H9 (cell line): ENCODE results near the gene SENP2. TPM values are rescaled to one million over a fixed set of nuclear protein-coding genes. Genes with fewer than 3 reads are reported as not detected.

Experiments
- DNase-seq: peaks from one replicate; pipeline ENCODE4 v3.0.0-alpha.2; 2017
- H2AFZ ChIP-seq: one replicate; pipeline ENCODE4 v1.6.1; 2013; ENCODE audit warnings: mild to moderate bottlenecking, low read length, control low read depth, moderate library complexity
- H2AK5ac ChIP-seq: 2 replicates; pipeline ENCODE4 v1.6.1; 2013; ENCODE audit warnings: low read length, control low read depth, mixed read lengths; ENCODE audit not compliant: insufficient read length
- H2BK120ac ChIP-seq: one replicate; pipeline ENCODE4 v1.6.1; 2013; ENCODE audit warnings: low read depth, mild to moderate bottlenecking, low read length, control low read depth, inconsistent platforms; ENCODE audit not compliant: poor library complexity, severe bottlenecking
- H2BK12ac ChIP-seq: 2 replicates; pipeline ENCODE4 v1.6.1; 2013; ENCODE audit warnings: low read length, control low read depth, mixed read lengths, low read depth; ENCODE audit not compliant: insufficient read length
- H2BK15ac ChIP-seq: 2 replicates; pipeline ENCODE4 v1.6.1; 2013; ENCODE audit warnings: low read depth, low read length, control low read depth
- H2BK20ac ChIP-seq: one replicate; pipeline ENCODE4 v1.6.1; 2013; ENCODE audit warnings: low read depth, mild to moderate bottlenecking, low read length, control low read depth, inconsistent platforms; ENCODE audit not compliant: poor library complexity, severe bottlenecking
- H2BK5ac ChIP-seq: 2 replicates; pipeline ENCODE4 v1.6.1; 2013; ENCODE audit warnings: low read length, control low read depth, mixed read lengths; ENCODE audit not compliant: insufficient read length
- H3K14ac ChIP-seq: 2 replicates; pipeline ENCODE4 v1.6.1; 2013; ENCODE audit warnings: low read length, control low read depth; ENCODE audit not compliant: insufficient read depth
- H3K18ac ChIP-seq: 2 replicates; pipeline ENCODE4 v1.6.1; 2013; ENCODE audit warnings: low read depth, mild to moderate bottlenecking, mixed read lengths, low read length, control low read depth; ENCODE audit not compliant: insufficient read length
- H3K23ac ChIP-seq: 2 replicates; pipeline ENCODE4 v1.6.1; 2013; ENCODE audit warnings: low read length, control low read depth, mixed read lengths, low read depth; ENCODE audit not compliant: insufficient read length
- H3K23me2 ChIP-seq: 2 replicates; pipeline ENCODE4 v1.6.1; 2013; ENCODE audit warnings: low read depth, mild to moderate bottlenecking, mixed read lengths, low read length, control low read depth; ENCODE audit not compliant: insufficient read length, poor library complexity, severe bottlenecking
- H3K27ac ChIP-seq: 2 replicates; pipeline ENCODE4 v1.5.1; 2013; ENCODE audit warnings: low read length, control low read depth, mixed read lengths, low read depth; ENCODE audit not compliant: insufficient read length
- H3K27me3 ChIP-seq: 2 replicates; pipeline ENCODE4 v1.6.1; 2013; ENCODE audit warnings: low read length, control low read depth, inconsistent platforms; ENCODE audit not compliant: insufficient read depth
- H3K4ac ChIP-seq: 2 replicates; pipeline ENCODE4 v1.6.1; 2013; ENCODE audit warnings: low read depth, mild to moderate bottlenecking, control low read depth, inconsistent platforms, low read length, moderate library complexity
- H3K4me1 ChIP-seq: 2 replicates; pipeline ENCODE4 v1.6.1; 2013; ENCODE audit warnings: low read length, control low read depth, inconsistent platforms; ENCODE audit not compliant: insufficient read depth
- H3K4me2 ChIP-seq: 2 replicates; pipeline ENCODE4 v1.6.1; 2013; ENCODE audit warnings: low read length, control low read depth, mixed read lengths; ENCODE audit not compliant: insufficient read length, insufficient read depth
- H3K56ac ChIP-seq: 2 replicates; pipeline ENCODE4 v1.6.1; 2013; ENCODE audit warnings: low read depth, mild to moderate bottlenecking, mixed read lengths, low read length, control low read depth; ENCODE audit not compliant: insufficient read length
- H3K79me1 ChIP-seq: 2 replicates; pipeline ENCODE4 v1.6.1; 2013; ENCODE audit warnings: low read depth, mild to moderate bottlenecking, moderate library complexity, low read length, control low read depth, inconsistent platforms; ENCODE audit not compliant: insufficient read depth, poor library complexity, severe bottlenecking
- H3K79me2 ChIP-seq: 2 replicates; pipeline ENCODE4 v1.6.1; 2013; ENCODE audit warnings: low read length, control low read depth, inconsistent platforms; ENCODE audit not compliant: insufficient read depth
- H3K9ac ChIP-seq: 2 replicates; pipeline ENCODE4 v1.6.1; 2013; ENCODE audit warnings: low read length, control low read depth, mixed read lengths; ENCODE audit not compliant: insufficient read length; ENCODE audit errors: extremely low read depth
- H3K9me3 ChIP-seq: one replicate; pipeline ENCODE4 v1.6.1; 2013; ENCODE audit warnings: low read depth, low read length, inconsistent platforms; ENCODE audit not compliant: control insufficient read depth
- H3T11ph ChIP-seq: one replicate; pipeline ENCODE4 v1.6.1; 2013; ENCODE audit warnings: mild to moderate bottlenecking, low read length, control low read depth, inconsistent platforms
- H4K20me1 ChIP-seq: one replicate; pipeline ENCODE4 v1.6.1; 2013; ENCODE audit not compliant: control insufficient read depth, insufficient read length, insufficient read depth
- H4K5ac ChIP-seq: 2 replicates; pipeline ENCODE4 v1.6.1; 2013; ENCODE audit warnings: low read depth, mild to moderate bottlenecking, mixed read lengths, low read length, control low read depth; ENCODE audit not compliant: insufficient read length
- H4K8ac ChIP-seq: replicated peaks from 2 replicates; pipeline ENCODE4 v1.6.1; 2013; ENCODE audit warnings: low read length, control low read depth, mixed read lengths, low read depth; ENCODE audit not compliant: insufficient read length
- H4K91ac ChIP-seq: 2 replicates; pipeline ENCODE4 v1.6.1; 2013; ENCODE audit warnings: low read depth, mild to moderate bottlenecking, moderate library complexity, mixed read lengths, low read length, control low read depth; ENCODE audit not compliant: insufficient read length
- H3K27ac Mint-ChIP-seq, 3 experiments: 2 replicates in 2 of 3; 3 replicates in 1 of 3; pipeline ENCODE4 v1.8.0; 2020 to 2021; ENCODE audit warnings: mixed read lengths in 3 of 3, mild to moderate bottlenecking in 1 of 3, moderate library complexity in 1 of 3
- H3K27me3 Mint-ChIP-seq: 2 replicates; pipeline ENCODE4 v1.8.0; 2021; ENCODE audit warnings: low read depth, mild to moderate bottlenecking, moderate library complexity, mixed read lengths
- H3K36me3 Mint-ChIP-seq, 3 experiments: 2 replicates in 2 of 3; 3 replicates in 1 of 3; pipeline ENCODE4 v1.8.0; 2020 to 2021; ENCODE audit warnings: low read depth in 3 of 3, mixed read lengths in 3 of 3; ENCODE audit not compliant: insufficient read depth in 1 of 3
- H3K4me1 Mint-ChIP-seq, 2 experiments: 2 replicates each; pipeline ENCODE4 v1.8.0; 2020; ENCODE audit warnings: mixed read lengths in 2 of 2
- H3K4me3 Mint-ChIP-seq, 2 experiments: 2 replicates in 1 of 2; 3 replicates in 1 of 2; pipeline ENCODE4 v1.8.0; 2020 to 2021; ENCODE audit warnings: mild to moderate bottlenecking in 2 of 2, mixed read lengths in 2 of 2, moderate library complexity in 1 of 2
- H3K9me3 Mint-ChIP-seq, 2 experiments: 2 replicates in 1 of 2; 3 replicates in 1 of 2; pipeline ENCODE4 v1.8.0; 2020; ENCODE audit warnings: mild to moderate bottlenecking in 2 of 2, mixed read lengths in 2 of 2, moderate library complexity in 1 of 2
- WGBS: extraction: QIAGEN DNeasy Blood & Tissue Kit; methylation state at CpG from one replicate; pipeline ENCODE4 v1.1.7; 2013; ENCODE audit warnings: missing lambda C conversion rate, low lambda C conversion rate, mixed read lengths; ENCODE audit not compliant: insufficient read length; ENCODE audit errors: extremely low coverage; 5-methylcytosine and 5-hydroxymethylcytosine counted together
- total RNA-seq: library from RNA; stranded (reverse); gene quantifications from 2 replicates; pipeline ENCODE4 v1.2.1, GENCODE V29; 2021
- TF ChIP-seq, protein P1 (sequence below): fragments of 200-600 bp; sonication (generic); conservative IDR thresholded peaks from 3 replicates; pipeline ENCODE4 v1.8.0; 2021; ENCODE audit warnings: antibody characterized with exemption, mild to moderate bottlenecking

The SENP2 gene
- total RNA-seq, 1 experiment from 2014 or later, result 90.1 TPM

DNA sequence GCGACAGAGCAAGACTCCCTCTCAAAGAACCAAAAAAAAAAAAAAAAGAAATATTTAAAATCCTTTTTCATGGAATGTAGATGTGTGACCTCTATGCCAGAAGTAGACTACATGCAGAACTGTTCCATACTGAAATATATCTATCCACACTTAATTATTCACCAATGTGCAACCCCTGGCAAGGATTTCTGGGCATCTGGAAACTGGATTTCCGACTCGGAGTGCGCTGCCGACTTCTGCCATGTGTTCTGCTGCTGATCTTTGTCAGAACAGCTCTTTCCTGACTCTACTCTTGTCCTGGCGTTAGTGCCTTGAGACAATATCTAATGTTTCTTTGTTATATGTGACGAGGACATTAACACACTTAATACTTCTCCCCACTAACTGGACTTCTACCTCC is 45.4 kb upstream of the SENP2 start:
- no peak overlapping the region for H3K27ac Mint-ChIP-seq

More for the DNA sequence above, 45.4 kb upstream of the SENP2 start:
- Histone ChIP-seq H3K4ac (no peak overlapping the region), H2BK15ac (no peak overlapping the region), H3T11ph (no peak overlapping the region), H3K4me2 (no peak overlapping the region), H3K23me2 (no peaks in the 10 kb centered on the region), H3K9me3 (no peaks in the 10 kb centered on the region), H4K8ac (no peak overlapping the region), H2BK120ac (no peak overlapping the region), H3K27ac (no peak overlapping the region), H4K91ac (no peak overlapping the region), H4K5ac (no peak overlapping the region), H4K20me1 (no peaks in the 10 kb centered on the region), H3K79me1 (no peaks in the 10 kb centered on the region), H3K79me2 (no peaks in the 10 kb centered on the region), H3K4me1 (no peaks in the 10 kb centered on the region), H2BK5ac (no peak overlapping the region), H2AK5ac (no peak overlapping the region), H2BK20ac (no peak overlapping the region), H2BK12ac (no peak overlapping the region), H3K23ac (no peak overlapping the region), H3K56ac (no peak overlapping the region), H3K27me3 (no peaks in the 10 kb centered on the region), H3K14ac (no peak overlapping the region), H3K9ac (no peak overlapping the region), H3K18ac (no peak overlapping the region), H2AFZ (no peak overlapping the region)
- Mint-ChIP-seq H3K27me3 (no peaks in the 10 kb centered on the region; the same call in none of the 2 replicates), H3K9me3 (no peaks in the 10 kb centered on the region), H3K4me1 (peaks cover 3 to 5% of the 10 kb centered on the region in 2 experiments; a peak in 3 of 4 replicates), H3K4me3 (no peak overlapping the region), H3K36me3 (no peaks in the 10 kb centered on the region)
- DNase-seq, result no peak
- no CpG with 5 or more reads among the region's 7 CpGs for WGBS
- TF ChIP-seq, protein P1, sequence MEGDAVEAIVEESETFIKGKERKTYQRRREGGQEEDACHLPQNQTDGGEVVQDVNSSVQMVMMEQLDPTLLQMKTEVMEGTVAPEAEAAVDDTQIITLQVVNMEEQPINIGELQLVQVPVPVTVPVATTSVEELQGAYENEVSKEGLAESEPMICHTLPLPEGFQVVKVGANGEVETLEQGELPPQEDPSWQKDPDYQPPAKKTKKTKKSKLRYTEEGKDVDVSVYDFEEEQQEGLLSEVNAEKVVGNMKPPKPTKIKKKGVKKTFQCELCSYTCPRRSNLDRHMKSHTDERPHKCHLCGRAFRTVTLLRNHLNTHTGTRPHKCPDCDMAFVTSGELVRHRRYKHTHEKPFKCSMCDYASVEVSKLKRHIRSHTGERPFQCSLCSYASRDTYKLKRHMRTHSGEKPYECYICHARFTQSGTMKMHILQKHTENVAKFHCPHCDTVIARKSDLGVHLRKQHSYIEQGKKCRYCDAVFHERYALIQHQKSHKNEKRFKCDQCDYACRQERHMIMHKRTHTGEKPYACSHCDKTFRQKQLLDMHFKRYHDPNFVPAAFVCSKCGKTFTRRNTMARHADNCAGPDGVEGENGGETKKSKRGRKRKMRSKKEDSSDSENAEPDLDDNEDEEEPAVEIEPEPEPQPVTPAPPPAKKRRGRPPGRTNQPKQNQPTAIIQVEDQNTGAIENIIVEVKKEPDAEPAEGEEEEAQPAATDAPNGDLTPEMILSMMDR, result no peak
